Measurements from ENCODE around the gene MEIS2.

- TF ChIP-seq CTCF (IDR thresholded peaks at IDR 0.05; ENCODE audit: low read depth, low read length), result no peak
- TF ChIP-seq POLR2A (IDR thresholded peaks at IDR 0.05; ENCODE audit: extremely low read depth, insufficient read length), result no peak
Observed at GRCh38 chr15:37103475-37104423, 3.4 kb upstream of the MEIS2 start.

Data from NB4 (cell line).